RWPE2 (cell line): ENCODE data around the gene AP4B1.

Experiments
- ATAC-seq: fragments of 200-7000 bp; cut with Tn5 transposase; 3 replicates; pipeline ENCODE4 v1.9.1; 2021; ENCODE audit warnings: low read depth
- DNase-seq: peaks from one replicate; pipeline ENCODE4 v3.0.0-alpha.2; 2020; ENCODE audit warnings: low spot score
- H3K27ac ChIP-seq: fragments of 450-650 bp; 2 replicates; pipeline ENCODE4 v1.5.1; 2017; ENCODE audit warnings: mild to moderate bottlenecking; ENCODE audit not compliant: poor library complexity, severe bottlenecking
- H3K27me3 ChIP-seq: fragments of 250-450 bp; sonication (Bioruptor Pico); 2 replicates; pipeline ENCODE4 v1.5.1; 2021; ENCODE audit warnings: mild to moderate bottlenecking, moderate library complexity; ENCODE audit not compliant: insufficient read depth, poor library complexity, severe bottlenecking
- H3K36me3 ChIP-seq: fragments of 250-450 bp; sonication (Bioruptor Pico); 2 replicates; pipeline ENCODE4 v1.5.1; 2020; ENCODE audit warnings: low read depth, mild to moderate bottlenecking, moderate library complexity
- H3K4me1 ChIP-seq: fragments of 250-450 bp; sonication (Bioruptor Pico); 2 replicates; pipeline ENCODE4 v1.5.1; 2021; ENCODE audit warnings: mild to moderate bottlenecking, moderate library complexity; ENCODE audit not compliant: insufficient read depth, poor library complexity, severe bottlenecking
- H3K4me3 ChIP-seq: fragments of 250-450 bp; sonication (Bioruptor Pico); 2 replicates; pipeline ENCODE4 v1.5.1; 2021; ENCODE audit warnings: mild to moderate bottlenecking, moderate library complexity; ENCODE audit not compliant: severe bottlenecking
- H3K9me3 ChIP-seq: fragments of 250-450 bp; sonication (Bioruptor Pico); 2 replicates; pipeline ENCODE4 v1.5.1; 2021; ENCODE audit warnings: mild to moderate bottlenecking, moderate library complexity; ENCODE audit not compliant: severe bottlenecking
- CTCF ChIP-seq: fragments of 450-650 bp; IDR thresholded peaks from one replicate; pipeline ENCODE4 v1.5.1; 2017; ENCODE audit warnings: mild to moderate bottlenecking, moderate library complexity; ENCODE audit not compliant: poor library complexity, severe bottlenecking

Gene AP4B1

GRCh38 chr1:113874012-113874879, 30.4 kb downstream of the AP4B1 start:
- no peak for DNase-seq
- TF ChIP-seq CTCF: peak; percentile 21
- H3K27me3 ChIP-seq: no peaks in the 10 kb centered on the region
- ATAC-seq: peak; percentile 68
- no peak overlapping the region for H3K27ac ChIP-seq
- no peaks in the 10 kb centered on the region for H3K9me3 ChIP-seq
- no peaks in the 10 kb centered on the region for H3K36me3 ChIP-seq
- no peak overlapping the region for H3K4me3 ChIP-seq
- H3K4me1 ChIP-seq: peaks cover 4% of the 10 kb centered on the region

- peaks cover 8% of the 10 kb centered on the region for H3K4me1 ChIP-seq
- ATAC-seq: no peak
- no peaks in the 10 kb centered on the region for H3K9me3 ChIP-seq
- H3K4me3 ChIP-seq: no peak overlapping the region
- no peaks in the 10 kb centered on the region for H3K27me3 ChIP-seq
- TF ChIP-seq CTCF: no peak
- H3K27ac ChIP-seq: no peak overlapping the region
- H3K36me3 ChIP-seq: no peaks in the 10 kb centered on the region
- DNase-seq: no peak
Observed at GRCh38 chr1:113872219-113872935, 32.2 kb downstream of the AP4B1 start.

- Histone ChIP-seq H3K9me3 (no peaks in the 10 kb centered on the region), H3K4me3 (no peak within 1 kb of the TSS), H3K4me1 (peaks cover 9% of the 10 kb centered on the region), H3K27ac (no peak within 1 kb of the TSS), H3K27me3 (no peaks in the 10 kb centered on the region), H3K36me3 (no peaks in the 10 kb centered on the region)
- no peak for TF ChIP-seq CTCF
- no peak for DNase-seq
- ATAC-seq: peak; percentile 66; the same call in 2 of the 3 replicates
Observed at GRCh38 chr1:113871597-113872113, 32.9 kb downstream of the AP4B1 start, which contains the start of gene PTPN22. PTPN22 (minus strand) TSS chr1:113871712.

DNA sequence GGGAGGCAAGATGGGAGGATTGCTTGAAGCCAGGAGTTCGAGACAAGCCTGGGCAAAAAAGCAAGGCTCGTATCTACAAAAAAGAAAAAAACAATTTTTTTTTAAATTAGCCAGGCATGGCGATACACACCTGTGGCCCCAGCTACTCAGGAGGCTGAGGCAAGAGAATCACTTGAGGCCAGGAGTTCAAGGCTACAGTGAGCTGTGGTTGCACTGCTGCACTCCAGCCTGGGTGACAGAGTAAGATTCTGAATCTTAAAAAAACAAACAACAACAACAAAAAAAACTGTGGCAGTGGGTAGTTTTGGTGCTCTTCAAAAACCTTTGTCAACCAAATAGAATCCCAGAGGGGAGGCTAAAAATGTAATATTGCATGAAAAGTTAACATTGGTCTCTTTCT, 33.8 kb downstream of the AP4B1 start:
- no peak overlapping the region for H3K4me3 ChIP-seq
- H3K9me3 ChIP-seq: no peaks in the 10 kb centered on the region
- no peak for DNase-seq
- no peak for ATAC-seq
- H3K4me1 ChIP-seq: peaks cover 10% of the 10 kb centered on the region
- H3K27me3 ChIP-seq: no peaks in the 10 kb centered on the region
- H3K27ac ChIP-seq: no peak overlapping the region
- H3K36me3 ChIP-seq: no peaks in the 10 kb centered on the region
- TF ChIP-seq CTCF: no peak
